AG04450 (cell line): ENCODE data around the gene EPG5. TPM values are rescaled to one million over a fixed set of nuclear protein-coding genes. Genes with fewer than 3 reads are reported as not detected.
"Not testable (repeated sequence)": the region's sequence is repeated elsewhere in the genome, so short reads cannot be mapped to it uniquely, and the experiment has no call there.

Source experiments
- CTCF ChIA-PET: fragments of 300-600, 350-600 bp; formaldehyde crosslinking; extraction: SDS; loops from one replicate; lab custom pipeline; 2022; ENCODE audit warnings: antibody characterized with exemption, inconsistent platforms; lab: Charles Lee
- POLR2A ChIA-PET: fragments of 350-600 bp; formaldehyde crosslinking; extraction: SDS; loops from one replicate; lab custom pipeline; 2021; ENCODE audit warnings: antibody characterized with exemption, inconsistent platforms; lab: Yijun Ruan, JAX
- DNase-seq: peaks from one replicate; pipeline ENCODE4 v3.0.0-alpha.2; 2011; ENCODE audit warnings: low read depth, low spot score
- H3K27ac ChIP-seq: one replicate; pipeline ENCODE4 v1.5.1; 2012; ENCODE audit warnings: low read depth, low read length, control low read depth
- H3K27me3 ChIP-seq: one replicate; pipeline ENCODE4 v1.6.0; 2012; ENCODE audit warnings: low read length; ENCODE audit not compliant: control insufficient read depth, insufficient read depth
- H3K4me3 ChIP-seq: 2 replicates; pipeline ENCODE4 v1.5.1; 2011; ENCODE audit warnings: mild to moderate bottlenecking, low read depth, low read length, control low read depth
- H3K9me3 ChIP-seq: 2 replicates; pipeline ENCODE4 v1.5.1; 2012; ENCODE audit warnings: low read length; ENCODE audit not compliant: control insufficient read depth, insufficient read depth
- polyA plus RNA-seq: library from polyadenylated mRNA; depleted of rRNA; stranded (reverse); fragments of >200 nt; gene quantifications from 2 replicates; pipeline ENCODE4 v1.2.3, GENCODE V29; 2011
- TF ChIP-seq, protein P1 (sequence below): IDR thresholded peaks from 2 replicates; pipeline ENCODE4 v1.5.1; 2011; ENCODE audit warnings: low read depth, low read length, control low read depth, inconsistent platforms

EPG5 gene
- polyA plus RNA-seq, 1 experiment, result 51.5 TPM

DNA sequence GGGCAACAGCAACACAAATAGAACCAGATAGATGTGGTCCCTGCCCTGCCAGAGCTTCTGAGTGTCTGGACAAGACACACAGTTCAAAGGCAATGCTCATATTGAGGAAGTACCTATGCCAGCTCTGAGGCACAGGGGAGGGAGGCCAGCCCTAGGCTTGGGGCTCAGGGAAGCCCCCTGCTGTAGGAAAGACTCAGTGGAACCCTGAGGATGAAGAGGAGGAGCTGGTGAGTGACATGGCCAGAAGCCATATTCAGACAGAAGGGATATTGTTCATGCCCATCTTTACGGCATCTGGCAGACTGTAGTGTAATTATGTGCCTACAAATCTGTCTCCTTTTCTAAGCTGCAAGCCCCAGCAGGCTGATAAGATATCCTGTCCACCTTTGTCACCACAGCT is 132.8 kb downstream of the EPG5 start:
- Histone ChIP-seq H3K27ac (no peak overlapping the region), H3K4me3 (no peak overlapping the region), H3K27me3 (no peaks in the 10 kb centered on the region), H3K9me3 (peaks cover 8% of the 10 kb centered on the region)
- CTCF ChIA-PET, result interaction anchor here (1.0 kb wide), 1 partner anchor 111 kb away, joined by 5 read pairs; no protein-coding TSS in a partner anchor
- no peak for DNase-seq
- TF ChIP-seq, protein P1, sequence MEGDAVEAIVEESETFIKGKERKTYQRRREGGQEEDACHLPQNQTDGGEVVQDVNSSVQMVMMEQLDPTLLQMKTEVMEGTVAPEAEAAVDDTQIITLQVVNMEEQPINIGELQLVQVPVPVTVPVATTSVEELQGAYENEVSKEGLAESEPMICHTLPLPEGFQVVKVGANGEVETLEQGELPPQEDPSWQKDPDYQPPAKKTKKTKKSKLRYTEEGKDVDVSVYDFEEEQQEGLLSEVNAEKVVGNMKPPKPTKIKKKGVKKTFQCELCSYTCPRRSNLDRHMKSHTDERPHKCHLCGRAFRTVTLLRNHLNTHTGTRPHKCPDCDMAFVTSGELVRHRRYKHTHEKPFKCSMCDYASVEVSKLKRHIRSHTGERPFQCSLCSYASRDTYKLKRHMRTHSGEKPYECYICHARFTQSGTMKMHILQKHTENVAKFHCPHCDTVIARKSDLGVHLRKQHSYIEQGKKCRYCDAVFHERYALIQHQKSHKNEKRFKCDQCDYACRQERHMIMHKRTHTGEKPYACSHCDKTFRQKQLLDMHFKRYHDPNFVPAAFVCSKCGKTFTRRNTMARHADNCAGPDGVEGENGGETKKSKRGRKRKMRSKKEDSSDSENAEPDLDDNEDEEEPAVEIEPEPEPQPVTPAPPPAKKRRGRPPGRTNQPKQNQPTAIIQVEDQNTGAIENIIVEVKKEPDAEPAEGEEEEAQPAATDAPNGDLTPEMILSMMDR, result no peak
- POLR2A ChIA-PET, result no interaction called here

DNA sequence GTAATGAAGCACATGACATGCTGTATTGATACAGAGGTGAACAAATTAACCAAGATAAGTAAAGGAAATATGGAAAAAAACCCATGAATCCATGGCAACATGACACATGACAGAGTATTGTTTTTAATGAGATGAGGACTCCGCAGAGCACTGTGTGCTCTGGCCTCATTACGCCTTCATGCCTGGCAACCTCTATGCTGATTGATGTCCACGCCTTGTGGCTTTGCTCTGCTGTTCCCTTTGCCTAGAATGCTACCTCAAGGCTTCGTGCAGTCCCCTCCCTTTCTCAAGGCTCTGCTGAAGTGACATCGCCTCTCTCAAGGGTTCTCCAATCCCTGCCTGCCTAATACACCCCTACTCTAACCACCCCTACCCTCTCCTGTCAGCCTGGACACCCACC is 133.3 kb downstream of the EPG5 start:
- ChIA-PET POLR2A (no interaction called here), CTCF (no interaction called here)
- peaks cover 8% of the 10 kb centered on the region for H3K9me3 ChIP-seq
- no peak overlapping the region for H3K27ac ChIP-seq
- no peak for DNase-seq
- TF ChIP-seq, protein P1, result no peak
- no peaks in the 10 kb centered on the region for H3K27me3 ChIP-seq
- H3K4me3 ChIP-seq, result no peak overlapping the region

DNA sequence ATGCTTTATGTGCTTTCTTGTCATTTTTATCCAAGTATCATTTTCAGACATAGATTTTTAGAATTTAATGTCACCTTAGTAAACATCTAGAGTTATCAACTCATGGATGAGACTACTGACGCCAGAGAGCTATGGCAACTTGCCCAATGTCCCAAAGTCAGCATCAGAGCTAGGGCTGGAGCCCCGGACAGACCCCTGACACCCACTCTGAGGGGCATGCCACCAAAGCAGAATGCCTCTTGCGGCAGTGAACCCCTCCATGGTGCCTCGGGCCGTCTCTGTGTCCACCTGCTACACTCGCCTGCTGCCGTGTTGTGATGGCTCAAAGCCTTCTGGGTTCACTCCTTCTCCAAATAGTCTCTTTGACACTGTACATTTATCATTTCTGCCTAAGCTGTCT is 136.2 kb downstream of the EPG5 start:
- Histone ChIP-seq H3K27me3 (no peaks in the 10 kb centered on the region), H3K9me3 (peaks cover 8% of the 10 kb centered on the region), H3K27ac (no peak overlapping the region), H3K4me3 (no peak overlapping the region)
- TF ChIP-seq, protein P1, result no peak
- ChIA-PET CTCF (interaction anchor here (1.0 to 2.0 kb wide), 3 partner anchors 8 to 108 kb away, joined by 3 to 9 read pairs (median 3); no protein-coding TSS in a partner anchor), POLR2A (interaction anchor here (0.6 kb wide), 1 partner anchor 28 kb away, joined by 3 read pairs; no protein-coding TSS in a partner anchor)
- DNase-seq, result no peak

DNA sequence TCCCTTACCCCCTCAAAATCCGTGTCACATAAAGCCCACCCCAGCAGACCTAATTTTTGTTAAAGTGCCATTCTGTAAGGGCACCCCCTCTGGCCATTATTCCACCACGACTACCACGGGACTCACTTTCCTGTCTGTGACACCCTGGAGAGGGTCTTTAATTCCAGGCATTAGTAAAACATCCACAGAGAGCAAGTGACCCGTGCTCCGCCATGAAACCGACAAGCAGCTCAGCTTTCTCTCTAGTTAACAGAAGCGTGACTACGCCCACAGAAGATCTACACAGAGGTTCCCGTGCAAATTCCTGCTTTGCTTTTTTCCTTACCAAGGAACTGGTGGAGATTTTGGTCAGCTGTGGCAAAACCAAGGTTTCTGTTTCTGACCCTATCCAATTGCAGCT is 137.3 kb downstream of the EPG5 start:
- Histone ChIP-seq H3K9me3 (peaks cover 8% of the 10 kb centered on the region), H3K27ac (peak overlapping the region; percentile 31), H3K27me3 (no peaks in the 10 kb centered on the region), H3K4me3 (no peak overlapping the region)
- DNase-seq, result no peak
- TF ChIP-seq, protein P1, result no peak
- ChIA-PET POLR2A (no interaction called here), CTCF (interaction anchor here (2.0 kb wide), 1 partner anchor 9 kb away, joined by 9 read pairs; no protein-coding TSS in a partner anchor)

DNA sequence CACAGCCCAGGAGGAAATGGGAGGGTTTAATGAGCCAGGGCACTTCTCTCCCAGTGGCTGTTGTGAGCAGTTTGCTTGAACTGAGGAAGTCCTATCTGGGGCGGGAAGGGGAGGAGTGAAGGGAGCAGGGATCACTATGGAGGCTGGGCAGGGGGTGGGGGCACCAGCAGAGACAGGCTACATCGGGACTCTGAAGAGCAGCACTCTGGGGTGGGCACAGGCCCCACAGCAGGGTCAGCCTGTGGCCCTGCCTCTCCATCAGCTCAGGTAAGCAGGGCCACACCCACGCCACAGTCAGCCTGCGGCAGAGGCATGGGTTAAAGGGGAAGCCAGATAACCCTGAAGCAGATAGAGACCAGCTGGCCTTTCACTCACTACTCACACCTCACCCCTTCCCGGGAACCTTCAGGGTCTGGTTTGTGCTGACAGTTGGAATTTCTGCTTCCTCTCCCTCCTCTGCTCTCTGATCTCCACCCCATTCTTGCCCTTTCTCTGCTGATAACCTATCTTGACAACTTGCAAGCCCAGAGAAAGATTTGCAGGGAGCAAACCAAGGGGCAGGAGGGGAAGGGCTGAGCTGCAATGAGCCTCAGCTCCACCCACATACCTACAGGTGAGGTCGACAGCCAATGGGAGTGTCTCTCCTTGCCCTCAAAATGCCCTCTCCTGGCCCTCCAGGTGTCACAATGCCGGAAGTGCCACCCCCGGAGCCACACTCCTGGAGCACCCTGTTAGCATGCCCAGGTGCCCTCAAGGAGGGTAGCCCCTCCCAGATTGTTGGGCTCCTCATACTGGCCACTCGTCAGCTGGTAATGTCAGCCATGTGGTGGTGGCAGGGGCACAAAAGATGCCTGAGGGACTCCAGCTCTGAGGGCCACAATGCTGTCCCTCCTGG is 138.0 kb downstream of the EPG5 start:
- TF ChIP-seq, protein P1, result no peak
- Histone ChIP-seq H3K27ac (peak overlapping the region; percentile 98), H3K9me3 (peaks cover 8% of the 10 kb centered on the region), H3K4me3 (no peak overlapping the region; the same call in 1 of the 2 replicates), H3K27me3 (no peaks in the 10 kb centered on the region)
- CTCF ChIA-PET, result interaction anchor here (2.0 kb wide), 1 partner anchor 10 kb away, joined by 9 read pairs; no protein-coding TSS in a partner anchor
- no peak for DNase-seq
- POLR2A ChIA-PET, result no interaction called here

DNA sequence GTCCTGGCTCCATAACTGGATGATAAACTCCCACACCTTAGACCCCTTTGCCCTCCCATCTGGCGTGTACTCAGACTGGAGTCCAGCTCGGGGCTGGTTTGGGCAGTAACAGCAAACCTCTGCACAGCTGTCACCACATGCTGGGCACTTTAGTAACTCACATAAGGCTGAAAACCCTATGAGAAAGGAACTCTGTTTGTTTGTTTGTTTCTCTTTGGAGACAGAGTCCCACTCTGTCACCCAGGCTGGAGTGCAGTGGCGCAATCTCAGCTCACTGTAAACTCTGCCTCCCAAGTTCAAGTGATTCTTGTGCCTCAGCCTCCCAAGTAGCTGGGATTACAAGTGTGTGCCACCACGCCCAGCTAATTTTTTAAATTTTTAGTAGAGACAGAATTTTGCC is 140.4 kb downstream of the EPG5 start:
- CTCF ChIA-PET, result interaction anchor here (1.4 kb wide), 1 partner anchor 104 kb away, joined by 4 read pairs; no protein-coding TSS in a partner anchor
- not testable (repeated sequence) for DNase-seq
- peak overlapping the region; percentile 100 for H3K27ac ChIP-seq

More for the DNA sequence above, 140.4 kb downstream of the EPG5 start:
- H3K27me3 ChIP-seq, POLR2A ChIA-PET, H3K9me3 ChIP-seq, H3K4me3 ChIP-seq: not testable (repeated sequence)
